HG03159 (cell line): Measurements from ENCODE around the gene L3MBTL2.
"Not testable (repeated sequence)": the region's sequence is repeated elsewhere in the genome, so short reads cannot be mapped to it uniquely, and the experiment has no call there.

Experiments used
- ATAC-seq: cut with Tn5 transposase; IDR thresholded peaks from one replicate; pipeline ENCODE4 v1.9.1; 2021; ENCODE audit warnings: mild to moderate bottlenecking, moderate library complexity; ENCODE audit not compliant: unreplicated experiment

Gene L3MBTL2

DNA sequence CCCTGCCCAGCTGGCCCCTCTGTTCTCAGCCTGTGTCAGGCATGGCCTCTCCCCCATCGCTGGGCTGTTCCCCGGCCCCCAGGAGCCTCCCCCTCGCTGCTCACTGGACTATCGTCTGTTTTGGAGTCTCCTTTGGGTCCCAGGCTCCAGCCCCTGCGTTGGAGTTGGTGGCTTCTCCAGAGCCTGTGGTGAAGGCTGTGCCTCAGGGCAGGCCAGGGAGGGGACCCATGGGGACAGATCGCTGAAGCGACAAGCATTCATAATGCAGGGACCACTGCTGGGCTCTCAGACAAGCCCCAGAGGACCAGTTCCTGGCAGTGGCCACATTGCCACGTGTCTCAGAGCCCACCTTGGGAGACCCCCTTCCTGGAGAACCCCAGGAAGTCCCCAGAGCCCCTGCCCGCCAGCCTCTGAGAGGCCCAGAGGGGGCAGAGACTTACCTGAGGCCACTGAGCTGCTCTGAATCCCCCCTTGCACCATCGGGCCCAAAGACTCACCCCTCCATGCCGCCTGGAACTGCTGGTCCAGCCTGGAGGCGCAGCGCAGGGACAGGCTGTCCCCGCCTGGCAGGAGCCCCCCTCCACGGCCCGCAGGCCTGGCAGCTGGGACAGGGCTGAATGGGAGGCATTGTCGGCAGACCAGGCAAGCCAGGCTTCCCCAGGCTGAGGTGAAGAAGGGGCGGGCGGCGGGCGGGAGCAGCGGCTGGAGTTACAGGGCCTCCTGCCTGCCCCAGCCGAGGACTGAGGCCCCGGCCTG, 35.4 kb downstream of the L3MBTL2 start, which contains the start of gene CHADL:
CHADL (minus strand) TSS at position 555 of the 756 bp plus-strand sequence; CDS start at position 505, 50 bp downstream.
- ATAC-seq = no peak

DNA sequence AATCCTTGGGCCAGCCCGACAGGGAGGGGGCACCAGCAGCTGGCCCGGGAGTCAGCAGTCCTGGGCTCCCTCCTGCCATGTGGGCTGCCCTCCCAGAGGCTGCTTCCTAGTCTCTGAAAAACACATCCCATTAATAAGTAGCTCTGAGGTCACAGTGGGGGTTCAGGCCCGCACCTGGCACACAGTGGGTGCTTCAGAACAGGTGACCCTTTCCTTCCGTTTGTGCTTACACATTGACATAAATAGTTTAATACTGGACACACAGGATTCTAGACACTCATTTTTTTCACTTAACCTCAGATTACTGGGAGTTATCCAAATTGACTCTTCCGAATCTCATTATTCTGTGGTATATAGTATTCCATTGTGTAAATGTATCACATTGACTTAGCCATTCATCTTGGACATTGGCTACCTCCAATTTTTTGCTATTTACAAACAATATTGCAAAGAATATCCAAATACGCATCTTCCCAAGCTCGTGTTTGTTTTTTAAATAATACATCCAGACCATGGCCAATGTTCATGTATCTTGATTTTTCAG, 36.1 kb downstream of the L3MBTL2 start:
- ATAC-seq = no peak

DNA sequence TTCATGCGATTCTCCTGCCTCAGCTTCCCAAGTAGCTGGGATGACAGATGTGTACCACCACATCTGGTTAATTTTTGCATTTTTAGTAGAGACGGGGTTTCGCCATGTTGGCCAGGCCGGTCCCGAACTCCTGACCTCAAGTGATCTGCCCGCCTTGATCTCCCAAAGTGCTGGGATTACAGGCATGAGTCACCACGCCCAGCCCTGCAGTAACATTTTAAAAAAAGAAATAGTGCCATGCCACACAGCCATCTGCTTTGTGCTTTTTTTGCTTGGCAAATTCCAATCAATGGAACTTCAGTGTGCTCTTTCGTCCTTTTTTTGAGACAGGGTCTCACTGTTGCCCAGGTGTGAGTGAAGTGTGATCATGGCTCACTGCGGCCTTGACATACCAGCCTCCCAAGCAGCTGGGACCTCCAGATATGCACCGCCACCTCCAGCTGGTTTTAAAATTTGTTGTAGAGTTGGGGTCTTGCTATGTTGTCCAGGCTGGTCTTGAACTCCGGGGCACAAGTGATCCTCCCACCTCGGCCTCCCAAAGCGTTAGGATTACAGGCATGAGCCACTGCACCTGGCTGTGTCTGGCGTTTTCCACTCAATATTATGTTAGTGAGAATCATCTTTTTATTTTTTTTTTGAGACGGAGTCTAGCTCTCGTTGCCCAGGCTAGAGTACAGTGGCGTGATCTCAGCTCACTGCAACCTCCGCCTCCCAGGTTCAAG, 37.4 kb downstream of the L3MBTL2 start:
- ATAC-seq = no peak

DNA sequence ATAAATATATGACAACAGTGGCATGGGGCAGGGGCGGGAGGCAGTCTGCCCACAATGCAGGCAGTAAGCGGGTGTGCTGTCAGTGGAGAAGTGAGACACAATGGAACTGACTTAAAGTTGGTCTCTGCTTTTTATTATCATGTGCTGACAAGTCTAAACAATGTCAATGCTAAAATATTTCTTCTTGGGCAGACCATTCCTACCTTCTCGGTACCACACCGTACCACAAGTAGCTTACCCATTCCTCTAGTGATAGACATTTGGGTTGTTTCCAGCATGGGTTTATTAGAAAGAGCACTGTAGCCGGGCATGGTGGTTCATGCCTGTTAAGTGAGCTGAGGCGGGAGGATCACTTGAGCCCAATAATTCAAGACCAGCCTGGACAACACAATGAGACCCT, 38.2 kb downstream of the L3MBTL2 start:
- no peak for ATAC-seq

DNA sequence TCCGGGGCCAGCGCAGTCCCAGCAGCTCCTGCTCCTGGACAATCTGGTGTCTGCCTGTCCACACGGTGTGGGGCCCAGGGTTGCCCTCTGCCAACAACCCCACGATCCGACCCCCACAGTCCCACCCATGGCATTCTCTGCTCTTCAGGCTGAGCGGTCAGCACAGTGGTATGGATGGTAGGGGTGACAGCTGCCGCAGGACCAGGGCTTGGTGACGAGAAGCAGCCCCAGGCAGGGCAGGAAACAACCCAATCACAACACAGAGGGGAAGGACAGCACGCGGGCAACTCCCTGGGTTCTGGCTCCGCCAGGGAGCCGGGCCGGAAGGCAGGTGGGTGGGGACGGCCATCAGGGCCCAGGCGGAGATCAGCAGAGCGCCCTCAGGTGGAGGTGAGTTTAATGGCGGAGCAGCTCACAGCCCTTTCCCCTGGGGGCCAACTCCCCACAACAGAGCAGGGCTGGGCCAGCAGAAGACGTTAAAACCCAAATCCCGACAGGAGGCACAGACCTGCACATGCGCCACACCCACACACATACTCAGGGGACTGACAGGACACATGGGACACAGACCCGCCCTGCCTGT, 40.9 kb downstream of the L3MBTL2 start:
- no peak for ATAC-seq

DNA sequence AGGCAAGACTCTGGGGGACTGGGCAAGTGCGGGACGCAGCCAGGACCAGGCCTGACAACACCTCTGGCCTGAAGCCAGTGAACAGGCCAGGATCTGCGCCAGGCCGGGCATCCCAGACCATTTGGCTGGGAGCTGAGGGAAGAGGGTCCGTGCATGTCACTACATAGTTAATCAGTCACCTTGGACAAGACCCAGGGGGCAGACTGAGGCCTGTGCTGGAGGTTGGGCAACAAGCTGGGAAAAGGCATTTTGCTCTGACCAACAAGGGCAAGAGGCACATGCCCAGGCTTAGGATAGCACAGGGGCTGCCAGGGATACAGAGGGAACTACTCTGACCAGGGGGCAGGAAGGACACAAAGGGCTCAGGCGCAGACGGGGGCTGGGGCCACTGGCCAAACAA, 42.6 kb downstream of the L3MBTL2 start:
- ATAC-seq = no peak

DNA sequence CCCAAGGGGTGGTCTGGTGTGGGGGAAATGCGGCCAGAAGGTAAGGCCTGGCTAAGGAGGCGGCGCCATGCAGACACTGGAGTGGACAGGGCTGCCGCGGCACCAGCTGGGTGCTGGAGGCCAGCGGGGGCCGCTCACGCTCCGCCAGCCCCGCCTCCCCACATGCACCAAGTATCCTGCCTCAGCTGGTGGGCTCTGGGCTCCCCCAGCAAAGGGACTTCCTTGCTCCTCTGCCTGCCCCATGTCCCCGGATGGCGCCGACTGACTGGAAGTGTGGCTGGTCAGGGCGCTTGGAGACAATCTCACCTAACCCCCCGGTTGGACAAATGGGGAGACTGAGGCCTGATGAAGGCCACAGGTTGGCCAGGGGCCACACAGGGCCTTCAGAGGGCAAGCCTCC, 43.2 kb downstream of the L3MBTL2 start:
- no peak for ATAC-seq

DNA sequence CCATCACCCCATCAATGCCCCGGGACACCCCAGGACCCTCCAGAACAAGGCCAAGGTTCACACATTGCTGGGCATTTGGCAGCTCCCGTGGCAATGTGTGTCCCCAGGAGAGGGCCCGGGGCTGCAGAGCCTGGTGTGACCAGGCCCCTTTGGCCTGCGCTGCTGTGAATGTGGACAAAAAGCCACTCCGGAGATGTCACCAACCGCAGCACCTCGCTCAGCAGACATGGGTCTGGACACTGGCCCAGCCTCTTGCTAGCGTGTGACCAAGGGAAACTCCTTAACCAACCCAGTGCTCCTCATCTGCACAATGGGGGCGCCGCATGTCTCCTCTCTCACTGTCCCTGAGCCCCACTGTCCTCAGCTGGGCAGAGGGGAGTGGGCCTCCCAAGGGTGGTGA, 43.6 kb downstream of the L3MBTL2 start:
- ATAC-seq = no peak

DNA sequence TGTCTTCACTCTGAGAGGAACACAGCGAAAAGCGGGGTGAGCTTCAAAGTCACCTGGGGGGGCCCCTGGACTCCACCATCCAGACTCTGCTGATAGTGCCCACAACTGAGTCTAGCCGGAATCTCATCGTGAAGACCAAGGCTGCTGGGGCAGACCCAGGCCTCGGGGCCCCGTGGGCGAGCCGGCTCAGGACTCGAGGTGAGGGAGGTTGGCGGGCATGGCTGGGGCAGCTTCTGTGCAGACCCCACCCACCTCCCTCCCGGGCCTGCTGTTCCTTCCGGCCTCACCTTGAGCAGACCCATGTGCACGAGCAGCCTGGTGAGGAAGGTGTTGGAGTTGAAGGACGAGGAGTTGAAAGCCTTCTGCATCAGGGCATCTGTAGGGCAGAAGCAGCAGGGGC, 44.3 kb downstream of the L3MBTL2 start:
- ATAC-seq = no peak

DNA sequence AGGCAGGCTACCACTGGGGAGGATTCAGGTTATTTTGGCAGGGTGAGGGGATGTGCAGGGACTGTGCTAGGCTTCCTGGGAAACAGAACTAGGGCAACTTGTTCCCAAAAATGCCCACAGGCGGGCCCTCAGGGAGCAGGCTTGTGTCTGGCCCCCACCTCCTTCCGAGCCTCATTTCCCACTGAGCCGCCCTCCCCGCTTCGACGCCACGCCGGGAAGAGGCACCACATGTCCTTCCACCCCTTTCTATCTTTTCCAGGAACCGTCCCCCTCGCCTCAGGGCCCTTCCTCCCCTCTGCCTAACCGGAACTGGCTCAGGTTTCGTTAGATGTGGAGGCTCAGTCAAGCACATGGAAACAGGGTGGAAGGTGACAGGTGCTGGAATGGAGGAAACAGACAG, 45.0 kb downstream of the L3MBTL2 start:
- no peak for ATAC-seq

DNA sequence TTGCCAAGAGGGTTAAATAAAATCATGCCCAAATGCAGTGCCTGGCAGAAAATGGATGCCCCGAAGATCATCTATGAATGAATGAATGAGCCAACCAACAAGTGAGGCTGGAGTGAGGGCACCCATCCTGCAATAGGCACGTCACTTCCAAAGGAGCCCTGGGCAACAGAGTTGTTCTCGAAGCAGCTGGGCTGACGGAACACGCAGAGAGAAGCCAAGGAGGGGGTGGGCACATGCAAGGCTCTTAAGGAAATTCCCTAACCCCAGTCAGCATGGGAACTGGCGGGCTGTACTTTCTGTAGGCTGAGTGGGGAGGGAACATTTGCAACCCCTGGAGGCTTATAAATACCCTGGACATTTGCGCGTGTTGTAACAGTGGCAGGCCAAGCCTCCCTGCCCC, 47.3 kb downstream of the L3MBTL2 start:
- ATAC-seq = no peak

DNA sequence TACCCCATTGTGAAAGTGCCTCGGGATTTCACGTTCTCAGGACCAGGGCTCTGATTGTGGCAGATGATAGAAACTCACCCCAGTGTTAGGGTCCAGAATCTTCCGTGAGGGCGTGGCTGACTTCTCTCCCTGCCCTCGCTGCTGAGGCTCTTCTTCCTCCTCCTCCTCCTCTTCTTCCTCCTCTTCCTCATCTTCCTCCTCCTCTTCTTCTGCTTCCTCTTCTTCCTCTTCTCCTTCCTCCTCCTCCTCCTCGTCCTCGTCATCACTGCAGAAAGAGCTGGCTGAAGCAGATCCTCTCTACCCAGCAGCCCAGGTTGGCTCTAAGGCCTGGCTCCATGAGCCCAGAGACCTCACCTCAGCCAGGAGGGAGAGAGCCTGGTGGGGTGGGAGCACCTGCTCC, 49.1 kb downstream of the L3MBTL2 start:
- ATAC-seq = no peak

DNA sequence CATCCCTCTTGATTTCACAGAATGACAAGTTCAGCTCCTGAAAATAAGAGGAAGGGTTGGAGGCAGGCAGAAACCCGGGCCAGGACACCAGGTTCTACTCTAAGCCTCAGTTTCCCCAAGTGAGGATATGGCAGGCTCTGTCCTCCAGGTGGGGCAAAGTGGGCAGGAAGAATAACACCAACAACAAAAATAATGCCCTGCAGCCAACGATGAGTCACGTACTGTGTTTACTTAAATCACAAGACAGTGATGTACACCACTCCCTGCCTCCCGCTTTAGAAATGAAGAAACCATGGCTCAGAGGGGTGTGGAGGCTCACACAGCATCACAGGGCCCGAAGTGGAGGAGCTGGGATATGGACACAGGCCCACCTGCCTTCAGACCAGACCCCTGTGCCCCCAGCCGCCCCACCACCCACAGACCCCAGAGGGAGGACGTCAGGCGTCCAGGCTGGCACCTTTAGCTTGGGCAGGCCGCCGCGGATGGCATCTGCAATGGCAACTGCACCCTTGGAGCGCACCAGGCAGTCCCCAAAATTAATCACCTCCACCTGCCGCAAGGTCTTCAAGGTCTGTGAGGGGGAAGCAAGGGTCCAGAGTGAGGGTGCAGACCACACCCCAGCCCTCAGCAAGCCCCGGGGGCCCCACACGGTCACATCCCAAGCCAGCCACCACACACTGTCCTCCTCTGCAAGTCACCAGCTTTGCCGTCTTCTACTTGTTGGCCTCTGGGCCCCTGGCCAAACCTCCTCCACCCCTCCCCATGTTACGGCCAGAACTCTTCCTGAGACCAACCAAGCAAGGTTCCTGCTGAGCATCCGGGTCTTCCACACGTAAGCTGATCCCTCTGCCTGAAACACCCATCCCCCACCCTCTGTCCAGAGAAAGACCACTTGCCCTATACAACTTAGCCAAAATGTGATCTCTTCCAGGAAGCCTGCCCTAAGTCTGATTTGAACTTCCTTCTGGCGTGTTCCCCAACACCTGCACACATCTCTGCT, 51.4 kb downstream of the L3MBTL2 start:
- no peak for ATAC-seq

DNA sequence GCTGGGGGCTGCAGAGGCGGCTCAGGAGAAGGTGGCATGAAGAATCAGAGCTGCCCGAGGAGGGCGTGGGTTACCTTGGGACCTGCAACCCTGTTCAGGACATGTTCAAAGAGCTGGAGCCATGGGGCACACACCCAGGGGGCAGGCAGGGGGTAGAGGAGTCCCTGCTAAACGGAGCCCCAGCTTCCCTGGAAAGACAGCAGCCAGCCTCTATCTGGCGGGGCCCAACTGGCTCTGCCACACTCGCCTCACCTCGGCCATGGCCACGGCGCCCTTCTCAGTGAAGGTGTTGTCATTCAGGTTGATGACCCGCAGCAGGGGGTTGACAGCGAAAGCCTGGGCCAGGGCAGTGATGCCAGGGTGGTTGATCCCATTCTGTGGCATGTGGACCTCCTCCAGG, 52.6 kb downstream of the L3MBTL2 start:
- ATAC-seq = no peak

DNA sequence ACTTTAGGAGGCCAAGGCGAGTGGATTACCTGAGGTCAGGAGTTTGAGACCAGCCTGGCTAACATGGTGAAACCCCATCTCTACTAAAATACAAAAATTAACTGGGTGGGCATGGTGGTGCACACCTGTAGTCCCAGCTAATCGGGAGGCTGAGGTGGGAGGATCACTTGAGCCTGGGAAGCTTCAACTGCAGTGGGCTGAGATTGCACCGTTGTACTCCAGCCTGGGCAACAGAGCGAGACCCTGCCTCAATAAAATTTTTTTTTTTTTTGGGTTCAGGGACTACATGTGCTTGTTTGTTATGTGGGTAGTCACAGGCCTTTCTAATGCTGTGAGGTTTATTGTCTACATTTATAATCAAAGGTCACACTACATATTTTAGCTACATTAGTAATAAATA, 54.6 kb downstream of the L3MBTL2 start:
- not testable (repeated sequence) for ATAC-seq

DNA sequence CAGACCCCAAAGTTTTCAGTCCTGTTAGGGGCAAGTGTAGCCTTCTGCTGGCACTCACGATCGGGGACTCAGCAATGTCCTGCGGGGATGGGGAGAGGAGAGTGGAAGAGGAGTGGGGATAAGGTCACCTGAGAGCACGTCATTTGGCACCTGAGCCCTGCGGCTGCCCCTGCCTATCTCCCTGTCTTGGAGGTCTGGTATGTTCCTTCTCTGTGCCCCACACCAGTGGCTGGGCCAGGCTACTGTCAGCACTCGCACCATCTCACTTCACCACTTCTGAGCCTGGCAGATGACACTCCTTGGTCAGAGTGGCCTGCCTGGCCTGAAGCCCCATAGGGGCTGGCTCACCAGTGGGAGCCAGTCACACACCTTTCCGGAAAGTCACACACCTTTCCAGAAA, 55.8 kb downstream of the L3MBTL2 start:
- ATAC-seq = no peak

DNA sequence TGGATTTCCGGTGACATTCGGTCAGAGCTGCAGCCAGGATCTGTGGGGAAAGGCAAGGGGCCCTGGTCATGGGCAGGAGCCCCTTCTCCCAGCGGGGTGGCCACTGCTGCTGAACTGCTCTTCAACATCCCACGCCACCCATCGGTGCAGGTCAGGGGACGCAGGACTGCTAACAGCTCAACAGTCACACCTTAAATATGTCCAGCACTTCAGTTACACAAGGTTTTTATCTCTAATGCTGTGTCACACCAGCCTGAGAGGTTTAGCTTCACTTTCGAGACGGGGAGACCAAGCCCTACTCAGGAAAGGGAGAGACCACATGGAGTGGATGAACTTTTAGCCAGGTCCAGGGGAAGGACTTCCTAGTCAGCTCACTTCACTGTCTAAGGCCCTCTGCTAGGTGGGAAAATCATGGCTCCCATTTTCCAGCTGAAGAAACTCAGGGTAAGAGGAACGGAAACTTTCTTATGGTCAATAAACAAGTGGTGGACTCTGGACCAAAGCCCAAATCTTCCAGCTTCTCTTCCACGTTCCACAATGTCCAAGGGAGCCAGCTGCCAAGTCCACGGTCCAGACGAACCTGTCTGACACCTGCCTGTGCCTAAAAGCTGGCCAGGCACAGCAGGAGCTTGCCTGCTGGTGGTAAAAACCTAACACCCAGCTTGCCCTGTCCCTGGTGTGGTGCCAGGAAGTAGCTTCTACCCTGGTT, 56.6 kb downstream of the L3MBTL2 start:
- ATAC-seq = no peak

DNA sequence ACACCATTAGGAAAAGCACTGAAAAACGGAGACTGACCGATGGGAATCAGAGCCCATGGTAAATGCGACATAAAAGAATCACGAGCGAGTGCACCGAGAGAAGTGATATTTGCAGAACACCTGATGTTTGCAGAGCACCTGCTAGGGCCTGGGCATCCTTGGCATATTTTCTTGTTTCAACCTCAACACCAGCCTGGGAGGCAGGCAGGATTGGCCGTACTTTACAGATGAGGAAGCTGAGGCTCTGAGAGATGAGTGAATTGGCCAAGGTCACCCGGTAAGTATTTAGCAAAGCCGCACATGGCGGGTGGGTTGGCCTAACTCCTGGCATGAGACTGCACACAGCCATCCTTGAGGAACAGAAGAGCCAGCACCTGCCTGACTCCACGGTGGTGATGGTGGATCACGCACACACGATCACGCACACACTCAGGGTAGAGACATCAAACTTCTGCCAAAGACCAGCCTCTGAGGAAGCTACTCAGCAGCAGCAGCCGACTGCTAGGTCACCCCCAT, 57.2 kb downstream of the L3MBTL2 start:
- no peak for ATAC-seq

DNA sequence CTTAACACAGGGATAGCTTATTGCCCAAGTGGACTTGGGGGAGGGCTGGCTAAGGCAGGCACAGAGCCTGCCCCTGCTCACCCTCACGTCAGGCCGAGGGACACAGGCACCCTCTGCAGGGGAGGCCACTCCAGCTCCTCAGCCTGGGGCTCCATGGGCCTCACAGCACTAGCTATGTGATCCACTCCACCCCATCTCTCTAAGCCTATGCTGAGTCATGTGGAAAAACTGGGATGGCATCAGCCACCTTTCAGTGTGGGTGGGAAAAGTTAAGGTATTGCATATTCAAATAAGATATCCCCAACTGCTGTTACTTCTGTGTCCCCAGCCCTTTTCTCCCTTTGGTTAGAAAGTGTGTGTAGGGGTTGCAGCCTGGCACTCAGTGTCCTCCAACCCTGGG, 58.6 kb downstream of the L3MBTL2 start:
- no peak for ATAC-seq
